Ishikawa (cell line): Measurements from ENCODE around the gene NDUFA13.

ENCODE experiments used
- CEBPB ChIP-seq: IDR thresholded peaks from 2 replicates; pipeline ENCODE4 v1.6.1; 2012
- CREB1 ChIP-seq: IDR thresholded peaks from 2 replicates; pipeline ENCODE4 v1.6.1; 2012; ENCODE audit warnings: low read depth
- EGR1 ChIP-seq: IDR thresholded peaks from 2 replicates; pipeline ENCODE4 v1.6.1; 2012
- EP300 ChIP-seq: IDR thresholded peaks from 2 replicates; pipeline ENCODE4 v1.6.1; 2012; ENCODE audit warnings: borderline replicate concordance
- FOXM1 ChIP-seq: IDR thresholded peaks from 2 replicates; pipeline ENCODE4 v1.6.1; 2012; ENCODE audit warnings: low read depth, borderline replicate concordance
- MAX ChIP-seq: IDR thresholded peaks from 2 replicates; pipeline ENCODE4 v1.6.1; 2012
- NFIC ChIP-seq: IDR thresholded peaks from 2 replicates; pipeline ENCODE4 v1.6.1; 2012
- RAD21 ChIP-seq: IDR thresholded peaks from 2 replicates; pipeline ENCODE4 v1.6.1; 2012; ENCODE audit warnings: low read depth
- TAF1 ChIP-seq: IDR thresholded peaks from 2 replicates; pipeline ENCODE4 v1.6.1; 2012; ENCODE audit warnings: low read depth, mild to moderate bottlenecking
- TCF12 ChIP-seq: IDR thresholded peaks from 2 replicates; pipeline ENCODE4 v1.6.1; 2012; ENCODE audit warnings: low read depth
- TEAD4 ChIP-seq: IDR thresholded peaks from 2 replicates; pipeline ENCODE4 v1.6.1; 2012
- USF1 ChIP-seq: IDR thresholded peaks from 2 replicates; pipeline ENCODE4 v1.6.1; 2012
- YY1 ChIP-seq: IDR thresholded peaks from 2 replicates; pipeline ENCODE4 v1.6.1; 2012; ENCODE audit warnings: low read depth
- ZBTB7A ChIP-seq: IDR thresholded peaks from 2 replicates; pipeline ENCODE4 v1.6.1; 2012; ENCODE audit warnings: low read depth
- TF ChIP-seq, protein P1 (sequence below): IDR thresholded peaks from 2 replicates; pipeline ENCODE4 v1.6.1; 2012; ENCODE audit warnings: low read depth, mild to moderate bottlenecking

NDUFA13 gene

GRCh38 chr19:19548915-19549759, 33.1 kb downstream of the NDUFA13 start:
- TF ChIP-seq ZBTB7A (no peak), EP300 (no peak), RAD21 (no peak), TAF1 (no peak)
- TF ChIP-seq, protein P1, sequence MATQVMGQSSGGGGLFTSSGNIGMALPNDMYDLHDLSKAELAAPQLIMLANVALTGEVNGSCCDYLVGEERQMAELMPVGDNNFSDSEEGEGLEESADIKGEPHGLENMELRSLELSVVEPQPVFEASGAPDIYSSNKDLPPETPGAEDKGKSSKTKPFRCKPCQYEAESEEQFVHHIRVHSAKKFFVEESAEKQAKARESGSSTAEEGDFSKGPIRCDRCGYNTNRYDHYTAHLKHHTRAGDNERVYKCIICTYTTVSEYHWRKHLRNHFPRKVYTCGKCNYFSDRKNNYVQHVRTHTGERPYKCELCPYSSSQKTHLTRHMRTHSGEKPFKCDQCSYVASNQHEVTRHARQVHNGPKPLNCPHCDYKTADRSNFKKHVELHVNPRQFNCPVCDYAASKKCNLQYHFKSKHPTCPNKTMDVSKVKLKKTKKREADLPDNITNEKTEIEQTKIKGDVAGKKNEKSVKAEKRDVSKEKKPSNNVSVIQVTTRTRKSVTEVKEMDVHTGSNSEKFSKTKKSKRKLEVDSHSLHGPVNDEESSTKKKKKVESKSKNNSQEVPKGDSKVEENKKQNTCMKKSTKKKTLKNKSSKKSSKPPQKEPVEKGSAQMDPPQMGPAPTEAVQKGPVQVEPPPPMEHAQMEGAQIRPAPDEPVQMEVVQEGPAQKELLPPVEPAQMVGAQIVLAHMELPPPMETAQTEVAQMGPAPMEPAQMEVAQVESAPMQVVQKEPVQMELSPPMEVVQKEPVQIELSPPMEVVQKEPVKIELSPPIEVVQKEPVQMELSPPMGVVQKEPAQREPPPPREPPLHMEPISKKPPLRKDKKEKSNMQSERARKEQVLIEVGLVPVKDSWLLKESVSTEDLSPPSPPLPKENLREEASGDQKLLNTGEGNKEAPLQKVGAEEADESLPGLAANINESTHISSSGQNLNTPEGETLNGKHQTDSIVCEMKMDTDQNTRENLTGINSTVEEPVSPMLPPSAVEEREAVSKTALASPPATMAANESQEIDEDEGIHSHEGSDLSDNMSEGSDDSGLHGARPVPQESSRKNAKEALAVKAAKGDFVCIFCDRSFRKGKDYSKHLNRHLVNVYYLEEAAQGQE: no peak

- TF ChIP-seq RAD21: no peak
- TF ChIP-seq CEBPB: no peak
- TF ChIP-seq EP300: no peak
- no peak for TF ChIP-seq CREB1
- TF ChIP-seq USF1: no peak
These were observed 33.9 kb downstream of the NDUFA13 start for GRCh38 chr19:19549804-19550464.

GRCh38 chr19:19550485-19550929, 34.5 kb downstream of the NDUFA13 start:
- TF ChIP-seq CEBPB (no peak), EGR1 (no peak), NFIC (no peak), RAD21 (no peak), USF1 (no peak)

GRCh38 chr19:19550972-19551852, 35.2 kb downstream of the NDUFA13 start:
- TF ChIP-seq FOXM1 (no peak), CEBPB (no peak), NFIC (no peak), EP300 (no peak), YY1 (no peak), EGR1 (no peak), ZBTB7A (no peak), TEAD4 (no peak), TCF12 (no peak)
- TF ChIP-seq, protein P1: no peak

DNA sequence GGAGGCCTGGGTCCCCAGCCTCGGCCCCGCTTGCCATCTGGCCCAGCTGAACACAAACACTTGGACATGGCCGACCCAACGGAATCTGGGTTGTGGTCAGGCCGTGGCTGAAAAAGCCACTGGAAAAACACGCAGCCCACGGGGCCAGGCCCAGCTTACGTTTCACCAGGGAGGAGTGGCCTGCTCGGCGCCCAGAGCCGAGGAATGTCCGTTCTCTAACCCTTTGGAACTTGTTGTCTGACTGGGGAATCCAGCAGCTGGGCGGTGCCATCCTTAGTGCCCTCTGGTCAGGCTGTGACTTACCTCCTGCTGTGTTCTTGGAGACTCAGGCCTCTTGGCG, 35.8 kb downstream of the NDUFA13 start:
- TF ChIP-seq ZBTB7A (no peak), CREB1 (no peak), RAD21 (no peak), CEBPB (no peak), EGR1 (no peak), USF1 (no peak), YY1 (no peak), TAF1 (no peak), TCF12 (no peak), NFIC (no peak), FOXM1 (no peak), TEAD4 (no peak), MAX (no peak), EP300 (no peak)
- TF ChIP-seq, protein P1: no peak
